HEK293T (cell line): ENCODE results near the gene MYRF.

Source experiments
- BHLHE40 ChIP-seq: fragments of 450-650 bp; IDR thresholded peaks from 2 replicates; pipeline ENCODE4 v1.6.1; 2016; ENCODE audit warnings: mild to moderate bottlenecking, moderate library complexity, borderline replicate concordance
- CTBP1 ChIP-seq: fragments of 450-650 bp; IDR thresholded peaks from 2 replicates; pipeline ENCODE4 v1.6.1; 2016; ENCODE audit warnings: borderline replicate concordance
- FOXA1 ChIP-seq: fragments of 450-650 bp; IDR thresholded peaks from 2 replicates; pipeline ENCODE4 v1.6.1; 2016; ENCODE audit warnings: mild to moderate bottlenecking
- L3MBTL2 ChIP-seq: fragments of 450-650 bp; conservative IDR thresholded peaks from 2 replicates; pipeline ENCODE4 v1.6.1; 2016; ENCODE audit warnings: mild to moderate bottlenecking
- PKNOX1 ChIP-seq: fragments of 450-650 bp; IDR thresholded peaks from 2 replicates; pipeline ENCODE4 v1.6.1; 2016
- SUZ12 ChIP-seq: fragments of 450-650 bp; IDR thresholded peaks from 2 replicates; pipeline ENCODE4 v1.6.1; 2016; ENCODE audit warnings: mild to moderate bottlenecking
- ZNF384 ChIP-seq: fragments of 450-650 bp; IDR thresholded peaks from 2 replicates; pipeline ENCODE4 v1.6.1; 2016

- TF ChIP-seq CTBP1 = no peak
- TF ChIP-seq FOXA1 = no peak
- TF ChIP-seq L3MBTL2 = no peak
- TF ChIP-seq PKNOX1 = no peak
- TF ChIP-seq BHLHE40 = no peak
- no peak for TF ChIP-seq ZNF384
- no peak for TF ChIP-seq SUZ12
These were observed 16.9 kb downstream of the MYRF start for GRCh38 chr11:61769169-61769920.
